Cardiac septum (tissue), 1 donor: ENCODE results near the gene U2AF2. TPM values are rescaled to one million over a fixed set of nuclear protein-coding genes. Genes with fewer than 3 reads are reported as not detected.

ENCODE experiments used
- DNase-seq: peaks from one replicate; pipeline ENCODE4 v3.0.0-alpha.2; 2020; ENCODE audit warnings: low spot score
- intact Hi-C: fragments of 100-400 bp; cut with DNase I; formaldehyde crosslinking; loops from one replicate; pipeline ENCODE4 v1.14.0; 2022
- total RNA-seq: library from RNA; stranded (reverse); fragmentation: NEBNext Ultra II Directional; extraction: Animal tissue kit (Norgen Biotek cat#: 25700); gene quantifications from one replicate; pipeline ENCODE4 v1.2.1, GENCODE V29; 2021
- donor health status: DM: no; HTN: no; CAD: no.

U2AF2 gene
- total RNA-seq, 1 donor from 2014 or later = 80.4 TPM

- intact Hi-C loops = no loop called here
Observed at GRCh38 chr19:55669418-55670279, 14.8 kb downstream of the U2AF2 start.

GRCh38 chr19:55670280-55671053 is 15.6 kb downstream of the U2AF2 start:
- intact Hi-C loops = no loop called here
- no peak for DNase-seq

More at GRCh38 chr19:55669418-55670279, 14.8 kb downstream of the U2AF2 start:
- no peak for DNase-seq

- intact Hi-C loops = no loop called here
- DNase-seq = no peak
Observed at GRCh38 chr19:55671054-55671378, 16.2 kb downstream of the U2AF2 start.

- DNase-seq = no peak
Observed at GRCh38 chr19:55672418-55672817, 17.6 kb downstream of the U2AF2 start.

GRCh38 chr19:55673465-55673864 is 18.6 kb downstream of the U2AF2 start:
- DNase-seq = no peak
- intact Hi-C loops = no loop called here

More at GRCh38 chr19:55672418-55672817, 17.6 kb downstream of the U2AF2 start:
- intact Hi-C loops = no loop called here

GRCh38 chr19:55673889-55674288 is 19.1 kb downstream of the U2AF2 start:
- intact Hi-C loops = no loop called here
- DNase-seq = no peak

GRCh38 chr19:55674459-55674840 is 19.6 kb downstream of the U2AF2 start:
- intact Hi-C loops = no loop called here
- DNase-seq = no peak

- DNase-seq = peak; percentile 98
- intact Hi-C loops = no loop called here
Observed at GRCh38 chr19:55674841-55675660, 20.2 kb downstream of the U2AF2 start, which contains the start of gene EPN1. Gene EPN1 (plus strand): TSS chr19:55675226. CDS start chr19:55678628, 3,402 bp downstream.

GRCh38 chr19:55675661-55676354 is 21.0 kb downstream of the U2AF2 start:
- intact Hi-C loops = no loop called here
- DNase-seq = no peak

GRCh38 chr19:55676383-55676782 is 21.5 kb downstream of the U2AF2 start:
- intact Hi-C loops = no loop called here

GRCh38 chr19:55676889-55677505 is 22.2 kb downstream of the U2AF2 start:
- DNase-seq = no peak
- intact Hi-C loops = no loop called here

More at GRCh38 chr19:55676383-55676782, 21.5 kb downstream of the U2AF2 start:
- no peak for DNase-seq

GRCh38 chr19:55677572-55678028 is 22.8 kb downstream of the U2AF2 start:
- DNase-seq = no peak
- intact Hi-C loops = no loop called here

GRCh38 chr19:55678121-55678671 is 23.4 kb downstream of the U2AF2 start:
- intact Hi-C loops = no loop called here
- DNase-seq = no peak

GRCh38 chr19:55679343-55680257 is 24.8 kb downstream of the U2AF2 start:
- intact Hi-C loops = no loop called here
- DNase-seq = no peak

GRCh38 chr19:55680339-55681130 is 25.7 kb downstream of the U2AF2 start:
- no peak for DNase-seq
- intact Hi-C loops = no loop called here
